Measurements from ENCODE around the gene NOL6. TPM values are rescaled to one million over a fixed set of nuclear protein-coding genes. Genes with fewer than 3 reads are reported as not detected.
A peak's percentile ranks its signal among the peaks of the same experiment; 100 is the strongest.

Gene NOL6
- total RNA-seq, 2 experiments from 2014 or later = 38.1 to 39.7 TPM

DNA sequence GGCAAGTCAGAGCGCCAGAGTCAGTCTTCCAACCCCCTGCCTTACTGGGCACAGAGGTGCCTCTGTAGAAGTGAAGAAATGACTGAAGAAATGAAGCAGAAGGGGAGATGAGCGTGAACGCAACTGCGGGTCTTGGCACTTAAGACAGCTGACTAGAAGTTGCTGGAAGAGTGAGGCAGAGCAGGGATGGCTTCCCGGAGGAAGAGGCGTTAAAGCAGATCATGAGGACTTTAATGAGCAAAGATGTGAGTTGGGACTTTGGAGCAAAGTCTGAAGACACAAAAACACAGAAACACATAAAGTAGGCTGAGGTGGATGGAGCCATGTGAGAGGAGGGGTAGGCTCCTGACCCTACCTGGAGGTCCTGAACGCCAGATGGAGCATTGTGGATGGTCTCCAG, 33.5 kb downstream of the NOL6 start:
- DNase-seq = no peak
- ChIA-PET CTCF (interaction anchor here (1.3 to 22.0 kb wide), 4 partner anchors 13 to 27 kb away, joined by 5 to 386 read pairs (median 16); partner anchors contain the start of gene NOL6), POLR2A (no interaction called here)
- Mint-ChIP-seq H3K4me1 (ENCODE audit: low read depth) (peaks cover 16% of the 10 kb centered on the region), H3K27ac (peak overlapping the region; percentile 29), H3K4me3 (no peak overlapping the region), H3K27me3 (no peaks in the 10 kb centered on the region), H3K9me3 (no peaks in the 10 kb centered on the region), H3K36me3 (peaks cover 5% of the 10 kb centered on the region)
- intact Hi-C loops (cut with micrococcal nuclease) = no loop called here

- peak overlapping the region; percentile 29 for H3K27ac Mint-ChIP-seq
- H3K4me1 Mint-ChIP-seq (ENCODE audit: low read depth) = peaks cover 14% of the 10 kb centered on the region
- CTCF ChIA-PET = interaction anchor here (1.3 to 4.2 kb wide), 3 partner anchors 13 to 27 kb away, joined by 5 to 17 read pairs (median 15); no protein-coding TSS in a partner anchor
- no peaks in the 10 kb centered on the region for H3K27me3 Mint-ChIP-seq
- DNase-seq = no peak
- H3K36me3 Mint-ChIP-seq = peaks cover 4% of the 10 kb centered on the region
- intact Hi-C loops (cut with micrococcal nuclease) = no loop called here
- H3K9me3 Mint-ChIP-seq = no peaks in the 10 kb centered on the region
- POLR2A ChIA-PET = no interaction called here
- H3K4me3 Mint-ChIP-seq = no peak overlapping the region
Measured at GRCh38 chr9:33439731-33440130, 34.0 kb downstream of the NOL6 start.

GRCh38 chr9:33438926-33439680, 34.6 kb downstream of the NOL6 start:
- ChIA-PET CTCF (interaction anchor here (1.3 to 4.2 kb wide), 2 partner anchors 14 to 28 kb away, joined by 5 to 17 read pairs; no protein-coding TSS in a partner anchor), POLR2A (no interaction called here)
- intact Hi-C loops (cut with micrococcal nuclease) = no loop called here
- no peak overlapping the region for H3K27ac Mint-ChIP-seq
- H3K36me3 Mint-ChIP-seq = peaks cover 3% of the 10 kb centered on the region
- no peak overlapping the region for H3K4me3 Mint-ChIP-seq
- DNase-seq = no peak
- no peaks in the 10 kb centered on the region for H3K27me3 Mint-ChIP-seq
- peaks cover 12% of the 10 kb centered on the region for H3K4me1 Mint-ChIP-seq (ENCODE audit: low read depth)
- no peaks in the 10 kb centered on the region for H3K9me3 Mint-ChIP-seq

DNA sequence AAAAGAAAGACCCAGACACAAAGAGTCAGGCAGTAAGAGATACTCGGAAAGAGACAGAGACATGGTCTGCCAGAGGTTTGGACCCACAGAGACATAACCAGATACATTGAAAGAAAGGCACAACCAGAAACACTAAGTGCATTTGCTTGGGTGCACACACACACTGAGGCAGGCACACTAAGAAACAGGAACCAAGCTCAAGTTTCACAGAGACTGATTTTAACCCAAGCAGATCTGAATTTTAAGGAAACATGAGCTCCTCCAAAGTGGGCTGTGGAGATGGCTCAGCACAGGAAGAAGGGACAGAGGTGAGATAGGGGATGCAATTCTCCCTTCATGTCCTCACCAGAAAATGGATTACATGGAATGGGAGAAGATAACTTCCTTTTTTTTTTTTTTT, 35.8 kb downstream of the NOL6 start:
- Mint-ChIP-seq H3K27me3 (no peaks in the 10 kb centered on the region), H3K4me3 (no peak overlapping the region), H3K9me3 (no peaks in the 10 kb centered on the region), H3K27ac (no peak overlapping the region), H3K4me1 (ENCODE audit: low read depth) (peaks cover 14% of the 10 kb centered on the region), H3K36me3 (peaks cover 3% of the 10 kb centered on the region)
- ChIA-PET POLR2A (no interaction called here), CTCF (interaction anchor here (0.9 to 4.2 kb wide), 3 partner anchors 9 to 18 kb away, joined by 3 to 17 read pairs (median 4); partner anchors contain the start of gene AQP3)
- intact Hi-C loops (cut with micrococcal nuclease) = no loop called here
- DNase-seq = no peak

- ChIA-PET POLR2A (no interaction called here), CTCF (interaction anchor here (0.9 to 4.2 kb wide), 2 partner anchors 16 to 22 kb away, joined by 6 to 17 read pairs; no protein-coding TSS in a partner anchor)
- H3K4me1 Mint-ChIP-seq (ENCODE audit: low read depth) = peaks cover 14% of the 10 kb centered on the region
- DNase-seq = no peak
- peaks cover 3% of the 10 kb centered on the region for H3K36me3 Mint-ChIP-seq
- H3K9me3 Mint-ChIP-seq = no peaks in the 10 kb centered on the region
- no peak overlapping the region for H3K4me3 Mint-ChIP-seq
- H3K27me3 Mint-ChIP-seq = no peaks in the 10 kb centered on the region
- intact Hi-C loops (cut with micrococcal nuclease) = no loop called here
- no peak overlapping the region for H3K27ac Mint-ChIP-seq
Measured at GRCh38 chr9:33437205-33437604, 36.5 kb downstream of the NOL6 start.

DNA sequence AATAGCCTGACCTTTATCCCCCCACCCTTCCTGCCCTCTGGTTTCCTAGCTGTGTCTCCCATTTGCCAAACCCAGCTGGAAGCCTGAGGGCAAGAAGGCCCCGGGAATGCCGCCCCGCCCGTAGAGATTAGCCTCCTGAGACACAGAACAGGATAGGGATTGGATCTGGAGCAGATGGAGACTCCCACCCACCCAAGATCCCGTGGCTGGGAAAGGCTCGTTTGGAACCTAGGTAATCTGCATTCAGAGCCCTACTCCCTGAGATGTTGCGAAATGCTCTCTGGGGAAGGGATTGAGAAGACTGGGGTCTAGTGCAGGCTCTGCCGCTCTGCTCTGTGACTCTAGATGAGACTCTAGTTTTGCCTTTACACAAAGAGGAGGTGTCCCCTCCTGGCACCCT, 37.3 kb downstream of the NOL6 start:
- Mint-ChIP-seq H3K4me3 (no peak overlapping the region), H3K36me3 (peaks cover 3% of the 10 kb centered on the region), H3K4me1 (ENCODE audit: low read depth) (peaks cover 16% of the 10 kb centered on the region), H3K27me3 (no peaks in the 10 kb centered on the region), H3K27ac (no peak overlapping the region), H3K9me3 (no peaks in the 10 kb centered on the region)
- intact Hi-C loops (cut with micrococcal nuclease) = no loop called here
- ChIA-PET POLR2A (interaction anchor here (0.9 kb wide), 1 partner anchor 17 kb away, joined by 3 read pairs; no protein-coding TSS in a partner anchor), CTCF (interaction anchor here (0.9 to 4.2 kb wide), 3 partner anchors 16 to 21 kb away, joined by 4 to 17 read pairs (median 6); no protein-coding TSS in a partner anchor)
- no peak for DNase-seq

- no peaks in the 10 kb centered on the region for H3K27me3 Mint-ChIP-seq
Measured at GRCh38 chr9:33435821-33436277, 37.9 kb downstream of the NOL6 start.

DNA sequence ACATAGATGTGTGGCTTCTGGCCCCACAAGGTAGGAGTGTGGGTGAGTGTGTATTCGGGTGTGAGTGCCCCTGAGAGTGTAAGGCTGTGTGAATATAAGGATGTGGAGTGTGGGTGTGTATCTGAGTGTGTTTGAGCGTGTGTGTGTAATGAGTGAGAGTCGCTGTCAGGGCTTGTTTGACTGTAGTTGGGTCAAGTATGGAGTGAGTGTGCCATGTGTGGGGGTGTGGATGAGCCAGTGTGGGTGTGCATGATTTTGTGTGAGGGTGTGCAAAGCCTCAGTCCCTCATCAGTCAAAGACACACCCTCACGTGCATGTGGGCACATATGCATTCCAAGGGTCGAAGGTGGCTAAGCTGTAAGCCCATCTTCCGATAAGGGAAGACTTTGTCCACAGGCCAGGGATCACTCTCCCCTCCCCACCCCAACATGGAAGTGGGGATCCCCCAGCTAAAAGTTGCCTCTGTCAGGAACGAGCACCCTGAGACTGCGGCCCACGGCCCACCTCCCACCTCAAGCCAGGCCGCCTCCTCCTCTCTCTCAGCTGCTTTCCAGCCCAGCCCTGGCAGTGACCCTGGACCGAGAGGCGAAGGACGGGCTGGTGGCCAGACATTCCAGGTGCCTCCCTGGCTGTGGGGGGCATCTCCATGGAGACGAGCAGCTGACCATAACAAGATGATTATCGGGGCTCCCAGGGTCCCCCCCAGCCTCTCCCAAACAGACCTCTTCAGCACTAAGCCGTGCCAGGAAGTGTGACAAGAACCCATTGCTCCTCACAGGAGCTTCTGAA, 39.2 kb downstream of the NOL6 start:
- CTCF ChIA-PET = interaction anchor here (1.5 to 5.4 kb wide), 2 partner anchors 19 to 32 kb away, joined by 4 to 28 read pairs; no protein-coding TSS in a partner anchor
- POLR2A ChIA-PET = no interaction called here
- Mint-ChIP-seq H3K27ac (no peak overlapping the region), H3K36me3 (no peaks in the 10 kb centered on the region), H3K27me3 (no peaks in the 10 kb centered on the region), H3K9me3 (no peaks in the 10 kb centered on the region), H3K4me3 (no peak overlapping the region), H3K4me1 (ENCODE audit: low read depth) (peaks cover 21% of the 10 kb centered on the region)
- no peak for DNase-seq
- intact Hi-C loops (cut with micrococcal nuclease) = no loop called here

More at GRCh38 chr9:33435821-33436277, 37.9 kb downstream of the NOL6 start:
- H3K27ac Mint-ChIP-seq = no peak overlapping the region
- peaks cover 3% of the 10 kb centered on the region for H3K36me3 Mint-ChIP-seq
- H3K9me3 Mint-ChIP-seq = no peaks in the 10 kb centered on the region
- no peak for DNase-seq
- no peak overlapping the region for H3K4me3 Mint-ChIP-seq
- ChIA-PET CTCF (interaction anchor here (1.0 to 5.4 kb wide), 2 partner anchors 18 to 20 kb away, joined by 4 to 28 read pairs; no protein-coding TSS in a partner anchor), POLR2A (interaction anchor here (0.9 kb wide), 1 partner anchor 18 kb away, joined by 3 read pairs; no protein-coding TSS in a partner anchor)
- intact Hi-C loops (cut with micrococcal nuclease) = no loop called here
- peaks cover 18% of the 10 kb centered on the region for H3K4me1 Mint-ChIP-seq (ENCODE audit: low read depth)

- H3K36me3 Mint-ChIP-seq = no peaks in the 10 kb centered on the region
- CTCF ChIA-PET = interaction anchor here (1.5 to 5.4 kb wide), 3 partner anchors 18 to 32 kb away, joined by 4 to 28 read pairs (median 17); no protein-coding TSS in a partner anchor
- no peak overlapping the region for H3K27ac Mint-ChIP-seq
- intact Hi-C loops (cut with micrococcal nuclease) = no loop called here
- POLR2A ChIA-PET = no interaction called here
- no peak for DNase-seq
- H3K4me3 Mint-ChIP-seq = no peak overlapping the region
- H3K4me1 Mint-ChIP-seq (ENCODE audit: low read depth) = peaks cover 21% of the 10 kb centered on the region
- H3K27me3 Mint-ChIP-seq = no peaks in the 10 kb centered on the region
- no peaks in the 10 kb centered on the region for H3K9me3 Mint-ChIP-seq
Measured at GRCh38 chr9:33433871-33434270, 39.9 kb downstream of the NOL6 start.

- ChIA-PET POLR2A (no interaction called here), CTCF (interaction anchor here (1.5 to 5.4 kb wide), 3 partner anchors 16 to 35 kb away, joined by 8 to 28 read pairs (median 17); no protein-coding TSS in a partner anchor)
- no peaks in the 10 kb centered on the region for H3K36me3 Mint-ChIP-seq
- H3K27ac Mint-ChIP-seq = no peak overlapping the region
- H3K9me3 Mint-ChIP-seq = no peaks in the 10 kb centered on the region
- peaks cover 18% of the 10 kb centered on the region for H3K4me1 Mint-ChIP-seq (ENCODE audit: low read depth)
- intact Hi-C loops (cut with micrococcal nuclease) = no loop called here
- DNase-seq = no peak
- no peaks in the 10 kb centered on the region for H3K27me3 Mint-ChIP-seq
- H3K4me3 Mint-ChIP-seq = no peak overlapping the region
Measured at GRCh38 chr9:33431420-33431819, 42.3 kb downstream of the NOL6 start.

DNA sequence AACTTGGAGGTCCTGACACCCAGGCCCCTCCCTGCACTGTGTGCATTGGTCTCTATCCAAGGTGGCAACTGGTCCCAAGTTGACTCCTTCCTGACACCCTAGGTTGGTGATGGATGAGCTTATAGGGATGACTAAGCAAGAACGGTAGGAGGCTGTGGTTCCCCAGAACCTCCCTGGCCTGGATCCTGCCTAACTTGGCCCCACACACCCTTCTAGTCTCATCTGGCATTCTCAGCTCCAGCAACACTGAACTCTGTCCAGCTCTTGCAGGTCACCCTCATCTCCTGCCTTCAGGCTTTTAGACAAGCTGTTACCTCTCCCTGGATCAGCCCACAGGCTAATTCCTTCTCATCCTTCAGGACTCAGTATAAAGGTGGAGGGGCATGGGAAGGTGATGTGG, 42.8 kb downstream of the NOL6 start:
- no peak for DNase-seq
- ChIA-PET POLR2A (interaction anchor here (0.8 kb wide), 1 partner anchor 16 kb away, joined by 3 read pairs; the partner anchor contains the start of gene AQP3), CTCF (interaction anchor here (1.5 to 5.4 kb wide), 3 partner anchors 15 to 36 kb away, joined by 8 to 28 read pairs (median 17); no protein-coding TSS in a partner anchor)
- H3K27me3 Mint-ChIP-seq = no peaks in the 10 kb centered on the region
- intact Hi-C loops (cut with micrococcal nuclease) = no loop called here
- no peaks in the 10 kb centered on the region for H3K36me3 Mint-ChIP-seq
- no peaks in the 10 kb centered on the region for H3K9me3 Mint-ChIP-seq
- no peak overlapping the region for H3K27ac Mint-ChIP-seq
- H3K4me3 Mint-ChIP-seq = no peak overlapping the region
- H3K4me1 Mint-ChIP-seq (ENCODE audit: low read depth) = peaks cover 18% of the 10 kb centered on the region
